Ishikawa (cell line): ENCODE results near the gene WNT6.

Source experiments
- CEBPB ChIP-seq: IDR thresholded peaks from 2 replicates; pipeline ENCODE4 v1.6.1; 2012
- CREB1 ChIP-seq: IDR thresholded peaks from 2 replicates; pipeline ENCODE4 v1.6.1; 2012; ENCODE audit warnings: low read depth
- EGR1 ChIP-seq: IDR thresholded peaks from 2 replicates; pipeline ENCODE4 v1.6.1; 2012
- EP300 ChIP-seq: IDR thresholded peaks from 2 replicates; pipeline ENCODE4 v1.6.1; 2012; ENCODE audit warnings: borderline replicate concordance
- FOXM1 ChIP-seq: IDR thresholded peaks from 2 replicates; pipeline ENCODE4 v1.6.1; 2012; ENCODE audit warnings: low read depth, borderline replicate concordance
- MAX ChIP-seq: IDR thresholded peaks from 2 replicates; pipeline ENCODE4 v1.6.1; 2012
- NFIC ChIP-seq: IDR thresholded peaks from 2 replicates; pipeline ENCODE4 v1.6.1; 2012
- RAD21 ChIP-seq: IDR thresholded peaks from 2 replicates; pipeline ENCODE4 v1.6.1; 2012; ENCODE audit warnings: low read depth
- REST ChIP-seq: IDR thresholded peaks from 2 replicates; pipeline ENCODE4 v1.6.1; 2012; ENCODE audit warnings: low read depth, mild to moderate bottlenecking
- TAF1 ChIP-seq: IDR thresholded peaks from 2 replicates; pipeline ENCODE4 v1.6.1; 2012; ENCODE audit warnings: low read depth, mild to moderate bottlenecking
- TCF12 ChIP-seq: IDR thresholded peaks from 2 replicates; pipeline ENCODE4 v1.6.1; 2012; ENCODE audit warnings: low read depth
- TEAD4 ChIP-seq: IDR thresholded peaks from 2 replicates; pipeline ENCODE4 v1.6.1; 2012
- YY1 ChIP-seq: IDR thresholded peaks from 2 replicates; pipeline ENCODE4 v1.6.1; 2012; ENCODE audit warnings: low read depth
- ZBTB7A ChIP-seq: IDR thresholded peaks from 2 replicates; pipeline ENCODE4 v1.6.1; 2012; ENCODE audit warnings: low read depth
- TF ChIP-seq, protein P1 (sequence below): IDR thresholded peaks from 2 replicates; pipeline ENCODE4 v1.6.1; 2012

Gene WNT6

DNA sequence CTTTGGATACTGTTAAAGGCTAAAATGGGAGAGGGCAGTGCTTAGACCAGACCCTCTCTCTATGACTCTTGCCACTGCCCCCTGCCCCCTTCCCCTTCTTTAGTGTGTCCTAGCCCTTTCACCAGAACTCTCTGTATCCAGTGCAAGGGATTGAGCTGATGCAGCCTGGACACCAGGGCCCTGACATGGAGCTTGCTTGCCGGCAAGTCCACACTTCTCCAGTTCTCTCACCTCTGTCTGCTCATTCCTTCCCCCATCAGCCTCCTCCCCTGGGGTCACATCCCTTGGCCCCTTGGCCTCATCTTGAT is 1.5 kb upstream of the WNT6 start:
- TF ChIP-seq CREB1 (no peak), NFIC (no peak), MAX (no peak), ZBTB7A (no peak), RAD21 (no peak), REST (no peak), TCF12 (no peak), FOXM1 (no peak), TAF1 (no peak), CEBPB (no peak), EP300 (no peak), YY1 (no peak), TEAD4 (no peak), EGR1 (no peak)
- TF ChIP-seq, protein P1, sequence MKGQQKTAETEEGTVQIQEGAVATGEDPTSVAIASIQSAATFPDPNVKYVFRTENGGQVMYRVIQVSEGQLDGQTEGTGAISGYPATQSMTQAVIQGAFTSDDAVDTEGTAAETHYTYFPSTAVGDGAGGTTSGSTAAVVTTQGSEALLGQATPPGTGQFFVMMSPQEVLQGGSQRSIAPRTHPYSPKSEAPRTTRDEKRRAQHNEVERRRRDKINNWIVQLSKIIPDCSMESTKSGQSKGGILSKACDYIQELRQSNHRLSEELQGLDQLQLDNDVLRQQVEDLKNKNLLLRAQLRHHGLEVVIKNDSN, result no peak

GRCh38 chr2:218858671-218859555 is 692 bp upstream of the WNT6 start:
- TF ChIP-seq TCF12 (no peak), EP300 (no peak), YY1 (no peak), MAX (no peak), RAD21 (no peak), CEBPB (no peak), CREB1 (no peak), REST (no peak), FOXM1 (no peak), ZBTB7A (no peak), TAF1 (no peak)

- TF ChIP-seq, protein P1, result no peak
- TF ChIP-seq RAD21 (no peak), TAF1 (no peak), TEAD4 (no peak), ZBTB7A (no peak), FOXM1 (no peak), CEBPB (no peak), EP300 (no peak), YY1 (no peak), MAX (no peak; the same call in 1 of the 2 replicates), EGR1 (no peak), NFIC (no peak), TCF12 (no peak), REST (no peak), CREB1 (no peak)
These were observed 605 bp downstream of the WNT6 start for GRCh38 chr2:218859988-218860831.
